Caco-2 (cell line): Measurements from ENCODE around the gene STOML2. TPM values are rescaled to one million over a fixed set of nuclear protein-coding genes. Genes with fewer than 3 reads are reported as not detected.

Experiments used
- BruUV-seq: library from RNA; stranded (reverse); fragments of 400-500 nt; replicated peaks from 2 replicates; lab custom pipeline; 2021; lab: Mats Ljungman, UMichigan
- CTCF ChIA-PET: fragments of 300-600 bp; sonication (Branson Sonifier 250); formaldehyde crosslinking; loops from one replicate; lab custom pipeline; 2022; ENCODE audit warnings: antibody characterized with exemption; lab: Charles Lee
- POLR2A ChIA-PET: fragments of 300-600 bp; sonication (Branson Sonifier 250); formaldehyde crosslinking; loops from one replicate; lab custom pipeline; 2022; ENCODE audit warnings: antibody characterized with exemption; lab: Charles Lee
- DNase-seq, 2 experiments: peaks; one replicate each; pipeline versions ENCODE4 v3.0.0 to v3.0.0-alpha.2; 2020 to 2022
- H3K27me3 ChIP-seq: replicated peaks from 2 replicates; pipeline ENCODE4 v1.6.0; 2011; ENCODE audit warnings: low read length; ENCODE audit not compliant: control insufficient read depth, insufficient read depth
- H3K36me3 ChIP-seq: 2 replicates; pipeline ENCODE4 v1.5.1; 2011; ENCODE audit warnings: low read length; ENCODE audit not compliant: control insufficient read depth, insufficient read depth
- H3K4me1 ChIP-seq: fragments of 250-450 bp; sonication (Bioruptor Pico); 2 replicates; pipeline ENCODE4 v1.5.1; 2020; ENCODE audit warnings: mild to moderate bottlenecking
- H3K4me3 ChIP-seq: 2 replicates; pipeline ENCODE4 v1.5.1; 2011; ENCODE audit warnings: low read depth, mild to moderate bottlenecking, control low read depth, low read length
- H3K9me3 ChIP-seq: fragments of 250-450 bp; sonication (Bioruptor Pico); 2 replicates; pipeline ENCODE4 v1.5.1; 2020; ENCODE audit warnings: mild to moderate bottlenecking, moderate library complexity
- H3K27ac Mint-ChIP-seq: one replicate; pipeline ENCODE4 v1.8.0; 2022; ENCODE audit warnings: mixed read lengths; ENCODE audit not compliant: unreplicated experiment
- H3K27me3 Mint-ChIP-seq: one replicate; pipeline ENCODE4 v1.8.0; 2022; ENCODE audit warnings: mixed read lengths; ENCODE audit not compliant: insufficient read depth, unreplicated experiment
- H3K36me3 Mint-ChIP-seq: one replicate; pipeline ENCODE4 v1.8.0; 2022; ENCODE audit warnings: mild to moderate bottlenecking, mixed read lengths; ENCODE audit not compliant: insufficient read depth, unreplicated experiment
- H3K4me1 Mint-ChIP-seq: one replicate; pipeline ENCODE4 v1.8.0; 2022; ENCODE audit warnings: low read depth, mixed read lengths; ENCODE audit not compliant: unreplicated experiment
- H3K4me3 Mint-ChIP-seq: one replicate; pipeline ENCODE4 v1.8.0; 2022; ENCODE audit warnings: mild to moderate bottlenecking, moderate library complexity, mixed read lengths; ENCODE audit not compliant: unreplicated experiment
- H3K9me3 Mint-ChIP-seq: one replicate; pipeline ENCODE4 v1.8.0; 2022; ENCODE audit warnings: mixed read lengths; ENCODE audit not compliant: unreplicated experiment
- CTCF ChIP-seq, 2 experiments: fragments of 200-600 bp in 1 of 2; IDR thresholded peaks; 1 replicate in 1 of 2; 2 replicates in 1 of 2; pipeline versions ENCODE4 v1.5.1 to v1.8.0; 2011 to 2022; ENCODE audit warnings: antibody characterized with exemption in 1 of 2, control low read depth in 1 of 2, inconsistent platforms in 1 of 2, low read depth in 1 of 2, low read length in 1 of 2, mild to moderate bottlenecking in 1 of 2, moderate library complexity in 1 of 2; ENCODE audit not compliant: insufficient read depth in 1 of 2, severe bottlenecking in 1 of 2, unreplicated experiment in 1 of 2
- intact Hi-C: fragments of 100-400 bp; cut with micrococcal nuclease; formaldehyde crosslinking; loops from one replicate; pipeline ENCODE4 v1.10.0; 2022; ENCODE audit not compliant: unreplicated experiment
- total RNA-seq: library from RNA; stranded (reverse); gene quantifications from 2 replicates; pipeline ENCODE4 v1.2.3, GENCODE V29; 2022

The STOML2 gene
- total RNA-seq, 1 experiment from 2014 or later, result 235 TPM

GRCh38 chr9:35140093-35140492 lies 37.2 kb upstream of the STOML2 start:
- no peaks in the 10 kb centered on the region for H3K4me1 ChIP-seq
- no peaks in the 10 kb centered on the region for H3K27me3 ChIP-seq
- intact Hi-C loops, result no loop called here
- no peak overlapping the region for H3K27ac Mint-ChIP-seq
- no peaks in the 10 kb centered on the region for H3K9me3 Mint-ChIP-seq
- H3K36me3 Mint-ChIP-seq, result no peaks in the 10 kb centered on the region
- H3K4me3 Mint-ChIP-seq, result no peak overlapping the region
- H3K36me3 ChIP-seq, result no peaks in the 10 kb centered on the region
- CTCF ChIA-PET, result no interaction called here
- DNase-seq, result no peak
- H3K27me3 Mint-ChIP-seq, result no peaks in the 10 kb centered on the region
- TF ChIP-seq CTCF (IDR thresholded peaks at IDR 0.05; ENCODE audit: insufficient read depth in 1 of 2, low read depth in 1 of 2, low read length in 1 of 2, severe bottlenecking in 1 of 2, unreplicated experiment in 1 of 2), result no peak
- peaks cover 19% of the 10 kb centered on the region for H3K9me3 ChIP-seq
- H3K4me1 Mint-ChIP-seq, result no peaks in the 10 kb centered on the region
- H3K4me3 ChIP-seq, result no peak overlapping the region
- POLR2A ChIA-PET, result no interaction called here
- BruUV-seq, result no TSS peak

GRCh38 chr9:35136866-35137265 lies 33.9 kb upstream of the STOML2 start:
- Mint-ChIP-seq H3K36me3 (no peaks in the 10 kb centered on the region), H3K4me3 (no peak overlapping the region), H3K9me3 (no peaks in the 10 kb centered on the region), H3K27me3 (no peaks in the 10 kb centered on the region), H3K4me1 (no peaks in the 10 kb centered on the region), H3K27ac (no peak overlapping the region)
- intact Hi-C loops, result no loop called here
- BruUV-seq, result no TSS peak
- no peaks in the 10 kb centered on the region for H3K27me3 ChIP-seq
- H3K4me3 ChIP-seq, result no peak overlapping the region
- peaks cover 8% of the 10 kb centered on the region; the same call in 1 of the 2 replicates for H3K9me3 ChIP-seq
- ChIA-PET POLR2A (no interaction called here), CTCF (interaction anchor here (0.6 kb wide), 1 partner anchor 353 kb away, joined by 3 read pairs; the partner anchor contains the start of gene RUSC2)
- TF ChIP-seq CTCF (IDR thresholded peaks at IDR 0.05; ENCODE audit: insufficient read depth in 1 of 2, low read depth in 1 of 2, low read length in 1 of 2, severe bottlenecking in 1 of 2, unreplicated experiment in 1 of 2), result no peak
- no peak for DNase-seq
- H3K4me1 ChIP-seq, result no peaks in the 10 kb centered on the region
- no peaks in the 10 kb centered on the region for H3K36me3 ChIP-seq

- no peaks in the 10 kb centered on the region for H3K4me1 Mint-ChIP-seq
- no peaks in the 10 kb centered on the region for H3K36me3 Mint-ChIP-seq
- no peak for DNase-seq
- intact Hi-C loops, result no loop called here
- Histone ChIP-seq H3K9me3 (no peaks in the 10 kb centered on the region), H3K4me3 (no peak overlapping the region), H3K4me1 (no peaks in the 10 kb centered on the region), H3K36me3 (no peaks in the 10 kb centered on the region), H3K27me3 (no peaks in the 10 kb centered on the region)
- no peaks in the 10 kb centered on the region for H3K27me3 Mint-ChIP-seq
- ChIA-PET CTCF (no interaction called here), POLR2A (no interaction called here)
- H3K9me3 Mint-ChIP-seq, result no peaks in the 10 kb centered on the region
- TF ChIP-seq CTCF (IDR thresholded peaks at IDR 0.05; ENCODE audit: insufficient read depth in 1 of 2, low read depth in 1 of 2, low read length in 1 of 2, severe bottlenecking in 1 of 2, unreplicated experiment in 1 of 2), result no peak
- H3K27ac Mint-ChIP-seq, result no peak overlapping the region
- no peak overlapping the region for H3K4me3 Mint-ChIP-seq
- no TSS peak for BruUV-seq
Observed at GRCh38 chr9:35135988-35136387, 33.1 kb upstream of the STOML2 start.
